ENCODE measurements around the gene ICOSLG.
"Not testable (repeated sequence)": the region's sequence is repeated elsewhere in the genome, so short reads cannot be mapped to it uniquely, and the experiment has no call there.

ICOSLG gene, protein sequence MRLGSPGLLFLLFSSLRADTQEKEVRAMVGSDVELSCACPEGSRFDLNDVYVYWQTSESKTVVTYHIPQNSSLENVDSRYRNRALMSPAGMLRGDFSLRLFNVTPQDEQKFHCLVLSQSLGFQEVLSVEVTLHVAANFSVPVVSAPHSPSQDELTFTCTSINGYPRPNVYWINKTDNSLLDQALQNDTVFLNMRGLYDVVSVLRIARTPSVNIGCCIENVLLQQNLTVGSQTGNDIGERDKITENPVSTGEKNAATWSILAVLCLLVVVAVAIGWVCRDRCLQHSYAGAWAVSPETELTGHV

DNA sequence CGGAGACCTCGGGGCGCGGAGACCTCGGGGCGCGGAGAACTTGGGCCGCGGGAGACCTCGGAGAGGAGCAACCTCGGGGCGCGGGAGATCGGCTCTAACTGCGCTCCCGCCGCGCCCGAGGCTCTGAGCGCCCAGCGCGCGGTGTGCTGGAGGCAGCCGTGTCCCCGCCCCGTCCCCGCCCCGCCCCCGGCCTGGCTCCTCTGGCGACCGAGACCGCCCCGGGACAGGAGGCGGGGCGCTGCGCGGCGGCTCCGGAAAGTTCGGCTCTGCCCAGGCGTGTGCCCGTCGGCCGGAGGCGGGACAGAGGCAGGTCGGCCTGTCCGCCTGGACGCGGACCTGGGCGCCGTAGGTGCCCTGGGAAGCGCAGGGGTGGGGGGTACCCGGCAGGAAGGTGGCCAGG, at the start of gene ICOSLG:
Gene ICOSLG, minus strand, starts transcription at position 102 of the 400 bp plus-strand sequence. CDS start 126 bp downstream, outside the sequence.
- not testable (repeated sequence) for DNase-seq (ENCODE audit: low read depth in 2 of 2)

- DNase-seq (ENCODE audit: low read depth in 2 of 2) = no peak
These were observed 48.8 kb upstream of the ICOSLG start for GRCh38 chr21:44289381-44290010.

- no peak for DNase-seq (ENCODE audit: low read depth in 2 of 2)
These were observed 47.7 kb upstream of the ICOSLG start for GRCh38 chr21:44288251-44289110.

DNA sequence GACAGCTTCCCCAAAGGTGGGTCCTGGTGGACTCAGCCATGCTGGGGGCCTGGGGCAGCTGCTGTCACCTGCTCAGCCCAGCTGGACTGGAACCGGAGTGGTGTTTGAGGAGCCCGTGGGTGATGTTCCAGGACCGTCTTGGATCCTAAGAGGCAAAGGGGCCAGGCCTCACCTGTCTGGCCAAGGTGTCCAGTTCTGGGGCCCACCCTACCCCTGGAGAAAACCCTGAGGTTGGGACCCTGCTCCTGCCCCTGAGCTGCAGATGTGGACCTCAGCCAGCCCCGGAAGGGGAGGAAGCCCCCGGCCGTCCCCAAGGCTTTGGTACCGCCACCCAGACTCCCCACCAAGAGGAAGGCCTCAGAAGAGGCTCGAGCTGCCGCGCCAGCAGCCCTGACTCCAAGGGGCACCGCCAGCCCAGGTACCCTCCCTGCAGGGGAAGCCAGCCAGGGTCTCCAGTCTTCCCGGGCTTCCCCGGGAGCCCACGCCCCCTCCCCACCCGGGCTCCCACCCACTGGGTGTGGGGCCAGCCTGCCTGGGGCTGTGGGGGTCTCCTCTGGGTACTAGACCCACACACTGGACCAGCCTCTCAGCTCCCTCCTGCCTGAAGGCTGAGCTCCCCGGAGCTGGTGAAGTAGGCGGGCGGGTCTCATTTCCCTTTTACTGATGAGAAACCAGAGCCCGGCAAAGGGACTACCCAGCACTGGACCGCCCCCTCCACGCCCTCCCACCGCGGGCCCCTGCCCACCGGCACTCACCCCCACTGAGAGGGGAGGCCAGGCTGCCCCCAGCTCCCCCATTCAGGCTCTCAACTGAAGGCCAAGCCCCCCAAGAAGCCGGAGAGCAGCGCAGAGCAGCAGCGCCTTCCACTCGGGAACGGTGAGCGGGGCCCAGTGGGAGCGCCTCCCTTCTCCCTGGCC, 46.2 kb upstream of the ICOSLG start:
- DNase-seq (ENCODE audit: low read depth in 2 of 2) = no peak

DNA sequence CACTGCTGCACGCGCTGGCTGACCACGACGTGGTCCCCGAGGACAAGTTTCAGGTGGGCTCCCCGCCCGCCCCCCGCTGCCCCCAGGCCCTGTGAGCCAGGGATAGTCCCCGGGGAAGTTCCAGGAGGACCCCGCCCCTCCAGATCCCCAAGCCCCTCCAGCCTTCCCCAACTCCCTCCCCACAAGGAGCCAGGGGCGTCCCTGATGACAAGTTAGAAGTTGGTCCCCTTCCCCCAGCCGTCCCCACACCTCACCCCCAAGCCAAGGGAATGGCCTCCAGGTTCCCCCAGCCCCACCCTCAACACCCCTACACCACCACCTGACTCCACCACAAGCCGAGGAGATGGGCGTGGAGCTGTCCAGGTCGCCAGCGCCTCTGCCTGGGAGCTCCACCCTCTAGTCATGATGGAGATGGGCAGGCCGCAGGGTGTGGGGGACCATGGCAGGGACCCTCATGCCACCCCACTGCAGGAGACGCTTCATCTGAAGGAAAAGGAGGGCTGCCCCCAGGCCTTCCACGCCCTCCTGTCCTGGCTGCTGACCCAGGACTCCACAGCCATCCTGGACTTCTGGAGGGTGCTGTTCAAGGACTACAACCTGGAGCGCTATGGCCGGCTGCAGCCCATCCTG, 45.5 kb upstream of the ICOSLG start:
- DNase-seq (ENCODE audit: low read depth in 2 of 2) = no peak

GRCh38 chr21:44285138-44285992, 44.6 kb upstream of the ICOSLG start, which contains the start of gene AIRE:
Gene AIRE, plus strand, starts transcription at chr21:44285876. Its CDS starts 131 bp downstream, at chr21:44286007.
- DNase-seq (ENCODE audit: low read depth in 2 of 2) = no peak

DNA sequence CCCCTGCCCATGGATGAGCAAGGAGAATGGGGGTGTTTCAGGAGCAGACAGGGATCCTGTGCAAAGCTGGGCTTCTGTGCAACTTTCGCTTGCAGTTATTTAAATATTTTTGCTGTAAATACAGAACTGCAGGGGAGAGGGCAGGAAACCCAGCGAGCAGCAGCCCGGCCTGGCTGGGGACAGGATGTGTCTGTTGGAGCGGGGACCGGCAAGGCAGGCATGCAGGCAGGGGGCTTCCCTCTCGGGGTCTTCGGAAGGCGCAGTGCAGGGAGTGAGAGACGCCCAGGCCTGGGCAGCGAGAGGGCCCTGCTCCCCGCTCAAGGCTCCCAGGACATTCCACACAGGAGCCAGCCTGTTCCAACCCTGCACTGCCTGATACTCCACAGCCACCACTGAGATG, 43.2 kb upstream of the ICOSLG start:
- no peak for DNase-seq (ENCODE audit: low read depth in 2 of 2)

DNA sequence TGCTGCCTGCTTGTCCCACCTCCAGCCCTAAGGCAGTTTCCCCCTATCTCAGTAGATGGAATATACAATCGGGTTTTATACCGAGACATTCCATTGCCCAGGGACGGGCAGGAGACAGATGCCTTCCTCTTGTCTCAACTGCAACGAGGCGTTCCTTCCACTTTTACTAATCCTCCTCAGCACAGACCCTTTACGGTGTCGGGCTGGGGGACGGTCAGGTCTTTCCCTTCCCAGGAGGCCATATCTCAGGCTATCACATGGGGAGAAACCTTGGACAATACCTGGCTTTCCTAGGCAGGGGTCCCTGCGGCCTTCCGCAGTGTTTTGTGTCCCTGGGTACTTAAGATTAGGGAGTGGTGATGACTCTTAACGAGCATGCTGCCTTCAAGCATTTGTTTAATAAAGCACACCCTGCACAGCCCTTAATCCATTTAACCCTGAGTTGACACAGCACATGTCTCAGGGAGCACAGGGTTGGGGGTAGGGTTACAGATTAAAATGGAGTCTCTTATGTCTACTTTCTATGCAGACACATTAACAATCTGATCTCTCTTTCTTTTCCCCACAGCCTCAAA, 42.6 kb upstream of the ICOSLG start:
- DNase-seq (ENCODE audit: low read depth in 2 of 2) = not testable (repeated sequence)

- no peak for DNase-seq (ENCODE audit: low read depth in 2 of 2)
These were observed 41.6 kb upstream of the ICOSLG start for GRCh38 chr21:44282370-44282769.

GRCh38 chr21:44281801-44282200, 41.1 kb upstream of the ICOSLG start:
- no peak for DNase-seq (ENCODE audit: low read depth in 2 of 2)

DNA sequence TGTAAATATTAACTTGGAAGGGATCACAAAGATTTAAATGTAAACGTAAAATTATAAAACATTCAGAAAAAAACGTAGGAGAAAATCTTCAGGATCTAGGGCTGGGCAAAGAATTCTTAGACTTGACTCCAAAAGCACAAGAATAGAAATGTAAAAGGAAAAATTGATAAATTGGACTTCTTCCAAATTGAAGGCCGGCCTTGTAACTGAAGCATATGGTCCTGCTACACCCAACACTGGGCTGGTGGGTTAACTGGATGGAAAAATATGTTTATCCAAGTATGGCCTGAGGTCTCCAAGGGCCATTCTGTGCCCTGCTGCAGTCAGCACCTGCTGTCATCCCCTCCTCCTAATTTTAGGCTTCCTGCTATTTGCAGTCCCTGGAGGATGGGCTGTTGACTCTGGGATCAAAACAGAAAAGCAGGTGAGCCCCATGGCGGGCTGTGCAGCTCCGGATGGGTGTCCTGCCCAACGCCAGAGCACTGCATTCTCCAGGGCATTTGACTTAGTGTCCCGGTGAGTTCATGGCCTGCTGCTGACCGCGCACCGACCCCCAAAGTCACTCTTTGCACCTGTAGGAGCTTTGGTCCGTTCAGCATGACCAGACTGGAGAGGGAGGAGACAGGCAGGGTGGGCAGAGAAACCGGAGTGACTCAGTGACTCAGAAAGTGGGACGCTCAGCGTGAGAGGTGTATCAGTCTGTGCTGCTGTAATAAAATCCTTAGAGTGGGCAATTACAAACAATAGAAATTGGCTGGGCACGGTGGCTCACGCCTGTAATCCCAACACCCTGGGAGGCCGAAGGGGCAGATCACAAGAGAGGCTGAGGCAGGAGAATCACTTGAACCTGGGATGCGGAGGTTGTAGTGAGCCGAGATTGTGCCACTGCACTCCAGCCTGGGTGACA, 38.9 kb upstream of the ICOSLG start:
- DNase-seq (ENCODE audit: low read depth in 2 of 2) = no peak

DNA sequence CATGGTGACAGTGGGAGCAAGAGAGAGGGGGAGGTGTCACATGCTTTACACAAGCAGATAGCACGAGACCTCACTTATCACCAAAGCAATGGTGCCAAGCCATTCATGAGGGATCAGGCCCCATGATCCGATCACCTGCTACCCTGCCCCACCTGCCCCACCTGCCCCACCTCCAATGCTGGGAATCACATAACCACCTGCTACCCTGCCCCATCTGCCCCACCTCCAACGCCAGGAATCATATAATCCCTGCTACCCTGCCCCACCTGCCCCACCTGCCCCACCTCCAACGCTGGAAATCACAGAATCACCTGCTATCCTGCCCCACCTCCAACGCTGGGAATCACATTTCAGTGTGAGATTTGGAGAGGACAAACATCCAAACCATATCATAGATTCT, 34.3 kb upstream of the ICOSLG start:
- no peak for DNase-seq (ENCODE audit: low read depth in 2 of 2)

GRCh38 chr21:44273046-44273445, 32.3 kb upstream of the ICOSLG start:
- DNase-seq (ENCODE audit: low read depth in 2 of 2) = no peak

DNA sequence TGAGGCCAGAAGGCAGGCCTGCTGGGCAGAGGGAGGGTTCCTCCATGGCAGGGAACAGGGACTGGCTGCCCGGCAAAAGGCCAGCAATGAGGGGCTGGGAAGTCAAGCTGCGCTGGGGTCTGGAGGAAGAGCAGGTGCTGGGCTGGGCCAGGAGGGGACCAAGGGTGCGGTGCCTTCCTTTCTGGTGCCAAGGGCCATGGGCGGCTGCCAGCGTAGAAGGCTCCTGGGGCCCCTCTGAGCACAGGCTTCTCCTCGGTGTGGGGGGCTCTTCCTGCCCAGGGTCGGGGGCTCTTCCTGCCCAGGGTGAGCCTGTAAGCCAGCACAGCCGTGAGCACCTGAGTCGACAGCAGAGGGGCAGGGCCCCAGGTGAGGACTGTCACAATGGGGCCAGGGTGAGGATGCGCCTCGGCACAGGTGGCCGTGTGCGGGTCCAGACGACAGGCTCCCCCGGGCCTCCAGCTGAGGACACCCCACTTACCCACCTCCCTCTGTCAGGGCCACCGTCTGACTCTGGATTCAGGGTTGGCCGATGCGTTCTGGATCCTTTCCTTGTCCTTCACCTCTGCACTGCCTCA, 31.6 kb upstream of the ICOSLG start:
- DNase-seq (ENCODE audit: low read depth in 2 of 2) = no peak

- no peak for DNase-seq (ENCODE audit: low read depth in 2 of 2)
These were observed 31.0 kb upstream of the ICOSLG start for GRCh38 chr21:44271558-44272283.

- no peak for DNase-seq (ENCODE audit: low read depth in 2 of 2)
These were observed 28.3 kb upstream of the ICOSLG start for GRCh38 chr21:44269090-44269489.

DNA sequence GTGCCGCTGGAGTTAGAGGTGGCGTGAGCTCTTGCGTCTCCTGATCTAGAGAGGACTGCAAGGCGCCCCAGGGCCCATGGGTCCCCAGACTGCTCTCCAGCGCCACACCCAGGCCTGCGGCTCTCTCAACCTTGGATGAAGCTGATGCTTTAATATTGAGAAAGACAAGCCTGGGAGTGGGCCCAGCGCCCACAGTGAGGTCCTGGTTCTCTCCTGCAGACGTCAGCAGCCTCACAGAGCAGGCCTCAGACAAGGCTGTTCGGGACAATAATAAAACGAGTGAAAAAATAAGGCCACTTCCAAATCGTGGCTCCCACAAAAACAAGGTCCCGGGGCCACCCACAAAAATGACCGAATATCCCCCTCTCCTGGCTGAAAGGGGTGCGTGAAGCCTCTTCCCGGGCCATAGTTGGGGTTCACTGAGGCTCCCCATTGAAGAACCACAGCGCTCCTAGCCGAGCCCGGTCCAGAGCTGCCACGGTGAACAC, 27.0 kb upstream of the ICOSLG start:
- DNase-seq (ENCODE audit: low read depth in 2 of 2) = no peak

All from stimulated activated CD4-positive, alpha-beta T cell treated with anti-CD3 and anti-CD28 coated beads, Interleukin-12 subunit alpha, Interleukin-12 subunit beta, amount 100 ng/mL, for 24 hours (primary cell).